Measurements from ENCODE around the gene TTC34. TPM values are rescaled to one million over a fixed set of nuclear protein-coding genes. Genes with fewer than 3 reads are reported as not detected.

TTC34 gene
- total RNA-seq, 2 experiments from 2014 or later = 0.79 to 0.81 TPM

- POLR2A ChIA-PET = no interaction called here
- Mint-ChIP-seq H3K4me1 (ENCODE audit: low read depth) (no peaks in the 10 kb centered on the region), H3K9me3 (peaks cover 21% of the 10 kb centered on the region), H3K27ac (no peak overlapping the region), H3K27me3 (peaks cover 28% of the 10 kb centered on the region), H3K36me3 (ENCODE audit: low read depth) (peaks cover 5% of the 10 kb centered on the region), H3K4me3 (no peak overlapping the region)
- no peak for TF ChIP-seq CTCF (IDR thresholded peaks at IDR 0.05)
- CTCF ChIA-PET = interaction anchor here (0.6 kb wide), 1 partner anchor 35 kb away, joined by 3 read pairs; no protein-coding TSS in a partner anchor
- no peak for ATAC-seq
- intact Hi-C loops (cut with micrococcal nuclease) = no loop called here
- no peak for DNase-seq
Observed at GRCh38 chr1:2783435-2784397, 17.8 kb downstream of the TTC34 start.

- no peak overlapping the region for H3K4me3 Mint-ChIP-seq
- ChIA-PET POLR2A (no interaction called here), CTCF (no interaction called here)
- H3K9me3 Mint-ChIP-seq = peaks cover 21% of the 10 kb centered on the region
- intact Hi-C loops (cut with micrococcal nuclease) = no loop called here
- DNase-seq (no peak), ATAC-seq (no peak)
- peaks cover 24% of the 10 kb centered on the region for H3K27me3 Mint-ChIP-seq
- no peaks in the 10 kb centered on the region for H3K4me1 Mint-ChIP-seq (ENCODE audit: low read depth)
- H3K36me3 Mint-ChIP-seq (ENCODE audit: low read depth) = peaks cover 5% of the 10 kb centered on the region
- TF ChIP-seq CTCF (IDR thresholded peaks at IDR 0.05) = no peak
- H3K27ac Mint-ChIP-seq = no peak overlapping the region
Observed at GRCh38 chr1:2783069-2783434, 18.4 kb downstream of the TTC34 start.

- no peak for ATAC-seq
- CTCF ChIA-PET = no interaction called here
- POLR2A ChIA-PET = no interaction called here
- peaks cover 18% of the 10 kb centered on the region for H3K27me3 Mint-ChIP-seq
- no peak overlapping the region for H3K4me3 Mint-ChIP-seq
- intact Hi-C loops (cut with micrococcal nuclease) = no loop called here
- no peak for TF ChIP-seq CTCF (IDR thresholded peaks at IDR 0.05)
- no peak for DNase-seq
- H3K27ac Mint-ChIP-seq = no peak overlapping the region
- no peaks in the 10 kb centered on the region for H3K4me1 Mint-ChIP-seq (ENCODE audit: low read depth)
- peaks cover 5% of the 10 kb centered on the region for H3K36me3 Mint-ChIP-seq (ENCODE audit: low read depth)
- peaks cover 21% of the 10 kb centered on the region for H3K9me3 Mint-ChIP-seq
Observed at GRCh38 chr1:2781627-2782026, 19.9 kb downstream of the TTC34 start.

GRCh38 chr1:2778220-2778592 lies 23.3 kb downstream of the TTC34 start:
- H3K9me3 Mint-ChIP-seq = peaks cover 21% of the 10 kb centered on the region
- H3K36me3 Mint-ChIP-seq (ENCODE audit: low read depth) = peaks cover 5% of the 10 kb centered on the region
- intact Hi-C loops (cut with micrococcal nuclease) = no loop called here
- no peak for TF ChIP-seq CTCF (IDR thresholded peaks at IDR 0.05)
- ChIA-PET POLR2A (no interaction called here), CTCF (interaction anchor here (1.0 kb wide), 1 partner anchor 22 kb away, joined by 3 read pairs; no protein-coding TSS in a partner anchor)
- peaks cover 17% of the 10 kb centered on the region for H3K27me3 Mint-ChIP-seq
- ATAC-seq (no peak), DNase-seq (no peak)
- no peak overlapping the region for H3K4me3 Mint-ChIP-seq
- no peaks in the 10 kb centered on the region for H3K4me1 Mint-ChIP-seq (ENCODE audit: low read depth)
- H3K27ac Mint-ChIP-seq = no peak overlapping the region
